Measurements from ENCODE around the gene NARS2. TPM values are rescaled to one million over a fixed set of nuclear protein-coding genes. Genes with fewer than 3 reads are reported as not detected.

NARS2 gene
- total RNA-seq, 1 donor from 2014 or later, result 16.5 TPM

DNA sequence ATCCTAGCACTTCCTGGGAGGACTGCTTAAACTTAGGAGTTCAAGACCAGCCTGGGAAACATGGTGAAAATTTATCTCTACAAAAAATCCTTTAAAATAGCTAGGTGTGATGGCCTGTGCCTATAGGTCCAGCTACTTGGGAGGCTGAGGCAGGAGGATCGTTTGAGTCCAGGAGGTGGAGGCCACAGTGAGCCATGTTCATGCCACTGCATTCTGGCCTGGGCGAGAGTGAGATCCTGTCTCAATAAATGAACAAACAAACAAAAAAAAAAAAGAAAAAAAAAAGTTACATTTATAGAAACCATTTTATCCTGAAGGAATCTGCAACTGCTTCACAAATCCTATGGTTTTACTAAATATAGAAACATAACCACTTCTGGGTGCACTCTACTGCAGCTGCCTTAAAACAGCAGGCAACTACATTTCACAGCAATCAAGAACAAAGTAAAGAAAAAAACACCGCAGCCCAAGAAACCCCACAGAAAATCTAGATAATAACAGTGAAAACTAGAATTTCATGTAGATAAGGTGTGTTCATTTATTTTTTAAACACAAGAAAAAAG is 81.2 kb downstream of the NARS2 start:
- no peak overlapping the region for H3K27ac Mint-ChIP-seq
- CTCF ChIA-PET, result no interaction called here
- H3K27me3 Mint-ChIP-seq, result no peaks in the 10 kb centered on the region
- H3K36me3 Mint-ChIP-seq (ENCODE audit: low read depth), result peaks cover 24% of the 10 kb centered on the region
- H3K4me1 Mint-ChIP-seq, result no peaks in the 10 kb centered on the region
- ATAC-seq (ENCODE audit: low read depth), result no peak
- H3K4me3 Mint-ChIP-seq, result no peak overlapping the region
- TF ChIP-seq CTCF (IDR thresholded peaks at IDR 0.05), result no peak
- no peaks in the 10 kb centered on the region for H3K9me3 Mint-ChIP-seq
- intact Hi-C loops (cut with micrococcal nuclease), result no loop called here
- no peak for DNase-seq
- POLR2A ChIA-PET, result no interaction called here

GRCh38 chr11:78492973-78493372 is 81.7 kb downstream of the NARS2 start:
- POLR2A ChIA-PET, result no interaction called here

GRCh38 chr11:78489184-78489583 is 85.5 kb downstream of the NARS2 start:
- Mint-ChIP-seq H3K27ac (no peak overlapping the region), H3K36me3 (ENCODE audit: low read depth) (peaks cover 51% of the 10 kb centered on the region), H3K4me3 (no peak overlapping the region), H3K27me3 (no peaks in the 10 kb centered on the region), H3K9me3 (peaks cover 1% of the 10 kb centered on the region), H3K4me1 (no peaks in the 10 kb centered on the region)
- ATAC-seq (ENCODE audit: low read depth), result no peak
- no peak for DNase-seq
- intact Hi-C loops (cut with micrococcal nuclease), result no loop called here
- ChIA-PET CTCF (no interaction called here), POLR2A (no interaction called here)
- no peak for TF ChIP-seq CTCF (IDR thresholded peaks at IDR 0.05)

More at GRCh38 chr11:78492973-78493372, 81.7 kb downstream of the NARS2 start:
- DNase-seq, result no peak
- no peak for TF ChIP-seq CTCF (IDR thresholded peaks at IDR 0.05)
- H3K9me3 Mint-ChIP-seq, result no peaks in the 10 kb centered on the region
- H3K36me3 Mint-ChIP-seq (ENCODE audit: low read depth), result peaks cover 29% of the 10 kb centered on the region
- ATAC-seq (ENCODE audit: low read depth), result no peak
- H3K27ac Mint-ChIP-seq, result no peak overlapping the region
- H3K4me1 Mint-ChIP-seq, result no peaks in the 10 kb centered on the region
- CTCF ChIA-PET, result no interaction called here
- intact Hi-C loops (cut with micrococcal nuclease), result no loop called here
- no peak overlapping the region for H3K4me3 Mint-ChIP-seq
- H3K27me3 Mint-ChIP-seq, result no peaks in the 10 kb centered on the region

- CTCF ChIA-PET, result no interaction called here
- no peak for TF ChIP-seq CTCF (IDR thresholded peaks at IDR 0.05)
These were observed 96.1 kb downstream of the NARS2 start for GRCh38 chr11:78478536-78478935.

DNA sequence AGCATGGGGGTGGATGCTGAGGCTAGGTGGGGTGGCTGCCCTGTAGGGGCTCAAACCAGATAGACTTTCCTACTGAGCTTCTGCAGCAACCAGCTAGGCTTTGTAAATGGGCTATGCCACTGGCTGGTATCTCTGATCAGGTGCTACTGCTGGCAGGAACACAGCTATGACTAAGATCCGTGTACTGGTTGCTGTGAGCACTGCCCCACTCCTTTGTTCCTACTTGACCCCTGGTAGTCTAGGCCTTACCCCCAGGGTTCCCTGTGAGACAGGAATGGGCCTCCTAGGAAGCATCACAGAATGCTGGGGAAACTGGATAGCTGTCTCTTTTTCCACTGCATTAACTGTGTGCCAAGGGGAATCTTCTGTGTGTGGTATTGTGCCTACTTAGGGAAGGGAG is 98.6 kb downstream of the NARS2 start:
- Mint-ChIP-seq H3K4me3 (no peak overlapping the region), H3K4me1 (no peaks in the 10 kb centered on the region), H3K27me3 (no peaks in the 10 kb centered on the region), H3K27ac (no peak overlapping the region), H3K9me3 (no peaks in the 10 kb centered on the region), H3K36me3 (ENCODE audit: low read depth) (peaks cover 18% of the 10 kb centered on the region)
- no peak for TF ChIP-seq CTCF (IDR thresholded peaks at IDR 0.05)
- no peak for DNase-seq
- POLR2A ChIA-PET, result interaction anchor here (0.6 kb wide), 1 partner anchor 22 kb away, joined by 7 read pairs; no protein-coding TSS in a partner anchor
- CTCF ChIA-PET, result no interaction called here
- intact Hi-C loops (cut with micrococcal nuclease), result no loop called here
- no peak for ATAC-seq (ENCODE audit: low read depth)

More at GRCh38 chr11:78478536-78478935, 96.1 kb downstream of the NARS2 start:
- DNase-seq (no peak), ATAC-seq (ENCODE audit: low read depth) (no peak)
- Mint-ChIP-seq H3K36me3 (ENCODE audit: low read depth) (peaks cover 22% of the 10 kb centered on the region), H3K4me3 (no peak overlapping the region), H3K27ac (no peak overlapping the region), H3K9me3 (no peaks in the 10 kb centered on the region), H3K4me1 (peaks cover 7% of the 10 kb centered on the region), H3K27me3 (no peaks in the 10 kb centered on the region)
- POLR2A ChIA-PET, result no interaction called here
- intact Hi-C loops (cut with micrococcal nuclease), result no loop called here

All from activated B cell treated with CpG ODN at 0.5 μM for 24 hours (primary cell).